ENCODE results near the gene DEPDC5.
"Not testable (repeated sequence)": the region's sequence is repeated elsewhere in the genome, so short reads cannot be mapped to it uniquely, and the experiment has no call there.

DEPDC5 gene

GRCh38 chr22:31753634-31754501 lies at the start of gene DEPDC5:
Gene DEPDC5 (plus strand): TSS chr22:31754019. CDS start chr22:31754922, 903 bp downstream.
- peak; percentile 90 to 95 for DNase-seq (ENCODE audit: low read depth in 2 of 2)

GRCh38 chr22:31707519-31707918 lies 46.3 kb upstream of the DEPDC5 start:
- DNase-seq (ENCODE audit: low read depth in 2 of 2) = no peak

GRCh38 chr22:31711226-31711625 lies 42.6 kb upstream of the DEPDC5 start:
- not testable (repeated sequence) for DNase-seq (ENCODE audit: low read depth in 2 of 2)

GRCh38 chr22:31715147-31715778 lies 38.6 kb upstream of the DEPDC5 start:
- DNase-seq (ENCODE audit: low read depth in 2 of 2) = no peak

GRCh38 chr22:31719850-31720471 lies 33.9 kb upstream of the DEPDC5 start:
- no peak for DNase-seq (ENCODE audit: low read depth in 2 of 2)

- no peak for DNase-seq (ENCODE audit: low read depth in 2 of 2)
Measured at GRCh38 chr22:31723723-31724122, 30.1 kb upstream of the DEPDC5 start.

- no peak for DNase-seq (ENCODE audit: low read depth in 2 of 2)
Measured at GRCh38 chr22:31726692-31727091, 27.1 kb upstream of the DEPDC5 start.

GRCh38 chr22:31728857-31729256 lies 25.0 kb upstream of the DEPDC5 start:
- no peak for DNase-seq (ENCODE audit: low read depth in 2 of 2)

GRCh38 chr22:31730344-31730711 lies 23.5 kb upstream of the DEPDC5 start:
- no peak for DNase-seq (ENCODE audit: low read depth in 2 of 2)

DNA sequence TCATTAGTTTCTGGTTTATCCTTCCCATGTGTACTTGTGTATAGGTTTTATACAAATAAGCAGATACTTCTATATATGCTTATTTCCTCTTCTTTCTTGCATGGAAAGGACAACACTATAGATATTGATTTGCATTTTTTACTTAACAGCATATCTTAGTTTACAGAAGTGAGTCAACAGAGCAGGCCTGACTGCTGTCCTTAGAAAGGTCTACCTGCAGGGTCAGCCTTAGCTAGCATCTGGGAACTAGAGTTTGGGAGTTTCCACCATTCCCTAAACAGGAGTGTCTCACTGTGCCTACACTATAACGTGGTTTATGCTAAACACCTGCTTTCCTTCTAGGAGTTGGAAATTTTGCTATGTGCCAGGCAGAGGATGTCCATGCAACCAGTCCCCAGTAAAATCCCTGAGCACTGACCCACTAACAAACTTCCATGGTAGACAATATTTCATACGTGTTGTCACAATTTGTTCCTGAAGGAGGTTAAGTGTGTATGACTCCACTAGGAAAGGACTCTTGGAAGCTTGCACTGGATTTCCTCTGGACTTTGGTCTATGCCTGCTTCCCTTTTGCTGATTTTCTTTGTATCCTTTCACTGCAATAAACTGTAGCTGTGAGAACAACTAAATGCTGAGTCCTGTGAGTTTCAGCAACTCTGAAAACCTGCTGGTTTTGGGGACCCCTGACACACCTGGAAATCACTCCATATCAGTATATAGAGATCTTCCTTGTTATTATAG lies 21.6 kb upstream of the DEPDC5 start:
- no peak for DNase-seq (ENCODE audit: low read depth in 2 of 2)

DNA sequence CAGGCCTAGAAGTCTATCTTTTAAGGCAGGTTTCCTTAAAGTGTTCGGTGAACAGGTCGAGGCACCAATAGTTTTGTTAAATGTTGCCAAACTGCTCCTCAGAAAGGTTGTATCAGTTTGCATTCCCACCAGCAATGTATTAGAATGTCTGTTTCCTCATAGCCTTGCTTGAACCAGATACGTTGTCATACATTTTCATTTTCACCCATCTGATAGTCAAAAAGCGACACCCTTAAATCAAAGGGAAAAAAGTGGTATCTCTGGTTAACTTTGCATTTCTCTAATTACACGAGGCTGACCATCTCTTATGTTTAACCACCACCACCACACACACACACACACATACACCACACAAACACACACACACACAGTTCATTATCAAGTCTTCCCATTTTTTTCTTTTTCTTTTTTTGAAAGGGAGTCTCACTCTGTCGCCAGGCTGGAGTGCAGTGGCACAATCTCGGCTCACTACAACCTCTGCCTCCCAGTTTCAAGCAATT lies 20.2 kb upstream of the DEPDC5 start:
- DNase-seq (ENCODE audit: low read depth in 2 of 2) = no peak

DNA sequence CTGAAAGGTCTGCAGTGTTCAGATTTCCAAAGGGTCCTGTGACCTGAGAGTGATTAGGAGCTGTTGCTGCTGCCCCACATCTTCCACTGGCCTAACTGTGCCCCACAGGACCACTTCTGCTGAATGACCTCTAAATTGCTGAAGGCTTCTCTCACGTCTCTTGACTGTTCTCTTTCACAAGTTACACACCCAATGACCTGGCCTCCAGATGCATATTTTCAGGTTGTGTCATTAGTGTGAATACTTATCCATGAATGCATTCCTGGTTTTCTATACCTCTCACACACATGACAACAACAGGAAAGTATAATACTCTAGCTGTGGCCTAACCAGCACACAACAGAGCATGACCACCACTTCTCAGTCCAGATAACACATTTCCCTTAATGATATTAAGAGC lies 19.3 kb upstream of the DEPDC5 start:
- DNase-seq (ENCODE audit: low read depth in 2 of 2) = no peak

GRCh38 chr22:31736458-31736857 lies 17.4 kb upstream of the DEPDC5 start:
- DNase-seq (ENCODE audit: low read depth in 2 of 2) = no peak

DNA sequence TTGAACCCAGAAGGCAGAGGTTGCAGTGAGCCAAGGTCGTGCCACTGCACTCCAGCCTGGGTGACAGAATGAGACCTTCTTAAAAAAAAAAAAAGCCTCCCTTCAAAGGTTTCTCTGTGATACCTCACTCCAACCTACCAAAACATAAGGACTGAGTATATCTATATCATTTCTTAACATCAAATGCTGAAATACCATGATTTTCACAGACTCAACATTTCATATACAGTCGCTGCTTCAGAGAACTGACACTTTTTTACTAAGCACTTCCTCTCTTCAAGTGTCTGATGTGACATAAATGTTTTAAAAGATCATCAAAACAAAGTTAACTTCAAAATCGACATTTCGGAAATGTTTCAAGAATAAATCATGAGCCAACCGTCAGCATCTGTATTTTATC lies 15.9 kb upstream of the DEPDC5 start:
- DNase-seq (ENCODE audit: low read depth in 2 of 2) = no peak

DNA sequence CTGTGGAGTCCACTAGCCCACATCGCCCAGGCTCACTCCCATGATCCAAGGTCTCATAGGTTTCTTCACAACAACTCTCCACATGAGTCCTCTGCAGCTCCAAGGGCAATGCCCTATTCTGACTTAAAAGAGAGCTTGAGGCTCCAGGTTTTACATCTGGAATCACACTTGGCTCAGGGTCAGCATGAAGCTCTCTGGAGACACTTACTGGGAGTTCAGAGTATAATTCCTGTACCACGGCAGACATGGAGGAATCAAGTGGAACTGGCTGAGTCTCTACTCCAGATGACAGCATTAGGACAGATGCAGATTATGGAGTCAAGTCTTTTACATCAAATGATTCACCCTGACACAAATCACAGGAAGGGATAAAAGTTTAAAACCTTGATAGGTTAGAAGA lies 15.3 kb upstream of the DEPDC5 start:
- DNase-seq (ENCODE audit: low read depth in 2 of 2) = no peak

GRCh38 chr22:31739795-31740201 lies 14.0 kb upstream of the DEPDC5 start:
- no peak for DNase-seq (ENCODE audit: low read depth in 2 of 2)

DNA sequence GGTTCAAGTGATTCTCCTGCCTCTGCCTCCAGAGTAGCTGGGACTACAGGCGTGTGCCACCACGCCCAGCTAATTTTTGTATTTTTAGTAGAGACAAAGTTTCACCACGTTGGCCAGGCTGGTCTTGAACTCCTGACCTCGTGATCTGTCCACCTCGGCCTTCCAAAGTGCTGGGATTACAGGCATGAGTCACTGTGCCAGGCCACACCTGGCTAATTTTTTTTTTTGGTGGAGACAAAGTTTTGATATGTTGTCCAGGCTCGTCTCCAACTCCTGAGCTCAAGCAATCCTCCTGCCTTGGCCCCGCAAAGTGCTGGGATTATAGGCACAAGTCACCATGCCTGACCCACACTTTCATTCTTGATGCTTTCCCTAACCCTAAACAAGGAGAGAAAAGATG lies 13.5 kb upstream of the DEPDC5 start:
- DNase-seq (ENCODE audit: low read depth in 2 of 2) = not testable (repeated sequence)

- no peak for DNase-seq (ENCODE audit: low read depth in 2 of 2)
Measured at GRCh38 chr22:31742115-31742514, 11.7 kb upstream of the DEPDC5 start.

DNA sequence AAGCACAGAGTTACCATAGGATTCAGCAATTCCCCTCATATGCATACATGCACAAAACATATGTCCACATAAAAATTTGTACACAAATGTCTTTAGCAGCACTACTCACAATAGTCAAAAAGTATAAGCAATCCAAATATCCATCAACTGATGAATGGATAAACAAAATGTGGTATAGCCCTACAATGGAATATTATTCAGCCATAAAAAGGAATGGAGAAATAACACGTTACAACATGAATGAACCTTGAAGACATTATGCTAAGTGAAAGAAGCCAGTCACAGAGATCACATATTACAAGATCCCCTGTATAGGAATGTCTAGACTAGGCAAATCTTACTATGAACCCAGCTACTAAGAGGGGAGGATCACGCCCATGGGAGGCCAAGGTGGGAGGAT lies 11.1 kb upstream of the DEPDC5 start:
- DNase-seq (ENCODE audit: low read depth in 2 of 2) = no peak

GRCh38 chr22:31743871-31744270 lies 9.9 kb upstream of the DEPDC5 start:
- no peak for DNase-seq (ENCODE audit: low read depth in 2 of 2)

DNA sequence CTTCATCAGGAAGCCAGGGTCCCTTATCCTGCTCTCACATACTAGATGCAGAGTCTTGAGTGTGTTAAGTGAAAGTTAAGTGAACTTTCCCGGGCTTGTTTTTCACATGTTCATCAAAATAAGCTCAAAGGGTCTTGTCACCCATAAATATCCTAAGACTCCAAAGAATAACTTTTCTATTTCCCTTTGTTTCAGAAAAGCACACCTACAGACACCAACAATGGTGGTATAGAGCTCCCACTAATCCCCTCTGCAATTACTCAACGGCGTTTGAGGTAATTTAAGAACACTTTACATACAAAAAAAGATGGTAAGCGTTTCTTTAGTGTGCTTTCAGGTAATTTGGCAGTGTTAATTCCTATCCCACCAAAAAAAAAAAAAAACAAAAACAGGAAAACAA lies 6.4 kb upstream of the DEPDC5 start:
- DNase-seq (ENCODE audit: low read depth in 2 of 2) = no peak

DNA sequence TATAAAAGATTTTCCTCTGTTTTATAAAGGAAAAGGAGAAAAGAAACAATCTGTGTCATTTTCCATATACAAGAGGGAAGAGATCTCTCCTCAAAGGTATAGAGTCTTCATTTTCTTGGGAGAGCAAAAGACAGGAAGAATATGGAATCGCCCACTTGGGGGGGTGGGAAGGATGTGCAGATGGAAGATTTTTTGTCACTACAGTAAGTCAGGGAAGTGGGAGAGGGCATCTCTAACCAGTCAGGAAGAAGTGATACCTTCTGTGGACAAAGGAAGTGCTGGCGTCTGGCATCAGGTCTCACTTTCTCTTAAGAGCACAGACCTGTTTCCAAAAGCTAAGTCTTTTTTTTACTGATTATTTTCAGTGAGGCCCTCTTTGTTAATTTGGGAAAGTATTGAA lies 5.3 kb upstream of the DEPDC5 start:
- DNase-seq (ENCODE audit: low read depth in 2 of 2) = no peak

Data from activated CD8-positive, alpha-beta memory T cell treated with anti-CD3 and anti-CD28 coated beads for 4 hours (primary cell).